ENCODE measurements around the gene SARNP. TPM values are rescaled to one million over a fixed set of nuclear protein-coding genes. Genes with fewer than 3 reads are reported as not detected.

The SARNP gene
- total RNA-seq, 1 donor = 94.6 TPM

DNA sequence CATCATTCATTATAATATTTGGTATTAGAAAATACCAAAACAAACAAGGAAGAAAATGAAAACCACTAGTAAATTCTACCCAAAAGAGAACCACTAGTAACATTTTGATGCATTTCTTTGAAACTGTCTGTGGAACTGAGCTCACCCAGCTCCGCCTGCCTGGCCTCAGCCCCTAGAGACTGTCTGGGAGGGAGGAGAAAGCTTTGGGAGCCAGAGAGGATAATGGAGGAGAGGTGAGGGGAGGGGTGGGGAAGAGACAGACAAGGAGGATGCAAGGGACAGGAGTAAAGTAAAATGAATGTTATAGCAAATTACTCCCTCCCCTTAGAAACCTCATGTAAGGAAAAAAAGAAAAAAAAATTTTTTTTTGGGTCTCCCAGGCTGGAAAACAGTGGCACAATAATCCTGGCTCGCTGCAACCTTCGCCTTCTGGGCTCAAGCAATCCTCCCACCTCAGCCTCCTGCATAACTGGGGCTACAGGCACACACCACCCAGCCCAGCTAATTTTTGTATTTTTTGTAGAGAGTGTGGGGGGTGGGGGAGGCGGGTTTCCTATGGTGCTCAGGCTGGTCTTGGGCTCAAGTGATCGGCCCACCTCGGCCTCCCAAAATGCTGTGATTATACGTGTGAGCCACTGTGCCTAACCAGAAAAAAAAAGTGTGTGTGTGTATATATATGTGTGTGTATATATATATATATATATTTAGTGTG lies 28.4 kb upstream of the SARNP start:
- no peak for TF ChIP-seq CTCF (IDR thresholded peaks at IDR 0.05; ENCODE audit: insufficient read depth, low read depth, low read length)
- no peak for DNase-seq (ENCODE audit: low read depth)

DNA sequence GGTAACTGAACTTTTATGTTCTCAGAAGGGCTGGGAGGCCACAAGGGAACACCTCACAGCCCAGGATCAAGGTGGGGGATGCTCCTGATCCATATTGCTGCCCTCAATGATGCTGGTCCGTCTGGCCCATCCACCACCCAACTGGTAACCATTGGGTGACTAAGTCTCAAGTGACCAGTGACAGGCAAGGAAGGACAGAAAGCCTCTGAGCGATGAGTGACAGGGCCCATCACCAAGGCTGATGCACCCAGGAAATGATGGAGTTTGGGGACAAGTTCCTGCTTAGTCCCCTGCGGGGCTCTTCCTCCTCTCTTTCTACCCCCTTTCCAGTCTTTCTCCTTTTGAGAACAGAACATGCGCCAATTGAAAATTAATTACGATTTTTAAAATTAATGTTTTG lies 27.8 kb upstream of the SARNP start:
- no peak overlapping the region for H3K4me3 ChIP-seq (ENCODE audit: low read depth, low read length)
- no peak for TF ChIP-seq CTCF (IDR thresholded peaks at IDR 0.05; ENCODE audit: insufficient read depth, low read depth, low read length)
- no peak for DNase-seq (ENCODE audit: low read depth)

More for the DNA sequence above, 28.4 kb upstream of the SARNP start:
- H3K4me3 ChIP-seq (ENCODE audit: low read depth, low read length) = no peak overlapping the region

DNA sequence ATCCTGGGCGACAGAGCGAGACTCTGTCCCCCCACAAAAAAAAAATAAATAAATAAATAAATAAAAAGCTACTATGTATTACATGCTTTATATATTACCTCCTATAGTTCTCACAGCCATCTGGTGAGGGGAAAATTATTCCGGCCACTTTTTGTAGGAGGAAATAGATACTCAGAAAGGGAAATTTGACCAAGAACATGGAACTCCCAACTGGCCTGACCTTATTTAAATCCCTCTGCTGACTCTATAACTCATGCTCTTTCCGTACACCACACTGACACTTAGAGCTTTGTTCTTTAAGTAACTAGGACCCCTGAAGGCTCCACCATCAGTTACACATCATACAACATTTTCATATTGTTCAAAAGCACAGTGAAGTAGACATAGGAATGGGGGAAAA lies 27.4 kb upstream of the SARNP start:
- H3K4me3 ChIP-seq (ENCODE audit: low read depth, low read length) = no peak overlapping the region
- TF ChIP-seq CTCF (IDR thresholded peaks at IDR 0.05; ENCODE audit: insufficient read depth, low read depth, low read length) = no peak
- DNase-seq (ENCODE audit: low read depth) = no peak

GRCh38 chr12:55843431-55843830 lies 25.9 kb upstream of the SARNP start:
- TF ChIP-seq CTCF (IDR thresholded peaks at IDR 0.05; ENCODE audit: insufficient read depth, low read depth, low read length) = no peak
- no peak overlapping the region for H3K4me3 ChIP-seq (ENCODE audit: low read depth, low read length)
- no peak for DNase-seq (ENCODE audit: low read depth)

DNA sequence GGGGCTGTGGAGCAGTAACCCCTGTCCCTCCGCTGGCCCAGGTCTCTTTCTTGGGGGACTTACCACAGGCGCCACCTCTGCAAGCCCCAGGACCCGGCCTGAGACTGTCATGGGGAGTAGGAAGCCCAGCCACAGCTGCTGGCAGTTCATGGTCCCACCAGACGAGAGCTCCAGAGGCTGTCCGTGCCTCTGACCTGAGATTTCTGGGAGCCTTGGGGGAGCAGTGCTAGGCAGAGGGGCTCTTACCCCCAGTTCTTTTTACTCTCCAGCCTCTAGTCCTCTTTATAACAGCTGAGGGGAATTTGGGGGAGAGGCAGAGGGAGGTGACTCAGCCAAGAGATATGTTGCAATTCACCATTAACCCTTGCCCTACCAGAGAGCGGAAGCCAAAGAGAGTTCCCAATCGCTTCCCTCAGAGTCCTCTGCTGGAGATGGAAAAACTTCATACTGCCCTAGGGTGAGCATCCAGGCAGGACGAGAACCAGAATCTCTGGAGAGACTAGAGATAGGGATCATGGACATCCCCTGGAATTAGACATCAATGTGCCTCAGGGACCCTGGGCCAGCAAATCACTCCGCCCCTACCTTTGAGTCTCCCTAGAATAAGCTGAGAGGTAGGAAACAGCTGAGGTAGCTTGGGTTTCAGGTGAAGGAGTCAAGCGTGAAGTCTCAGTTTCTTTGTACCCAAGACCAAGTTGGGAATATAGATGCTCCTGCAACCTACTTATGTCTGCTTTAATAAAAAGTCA lies 25.3 kb upstream of the SARNP start, which contains the start of gene MMP19:
MMP19 (minus strand) TSS at position 256 of the 749 bp plus-strand sequence; CDS start at position 150, 106 bp downstream.
- no peak for TF ChIP-seq CTCF (IDR thresholded peaks at IDR 0.05; ENCODE audit: insufficient read depth, low read depth, low read length)
- peak; percentile 86 for DNase-seq (ENCODE audit: low read depth)
- H3K4me3 ChIP-seq (ENCODE audit: low read depth, low read length) = peak within 1 kb of the TSS; percentile 75

- DNase-seq (ENCODE audit: low read depth) = no peak
- TF ChIP-seq CTCF (IDR thresholded peaks at IDR 0.05; ENCODE audit: insufficient read depth, low read depth, low read length) = no peak
- no peak overlapping the region for H3K4me3 ChIP-seq (ENCODE audit: low read depth, low read length)
Measured at GRCh38 chr12:55840581-55841351, 23.2 kb upstream of the SARNP start.
